ENCODE results near the gene MARS1. TPM values are rescaled to one million over a fixed set of nuclear protein-coding genes. Genes with fewer than 3 reads are reported as not detected.

MARS1 gene
- total and polyA plus RNA-seq, 2 experiments from 2014 or later, result 266 to 351 TPM

DNA sequence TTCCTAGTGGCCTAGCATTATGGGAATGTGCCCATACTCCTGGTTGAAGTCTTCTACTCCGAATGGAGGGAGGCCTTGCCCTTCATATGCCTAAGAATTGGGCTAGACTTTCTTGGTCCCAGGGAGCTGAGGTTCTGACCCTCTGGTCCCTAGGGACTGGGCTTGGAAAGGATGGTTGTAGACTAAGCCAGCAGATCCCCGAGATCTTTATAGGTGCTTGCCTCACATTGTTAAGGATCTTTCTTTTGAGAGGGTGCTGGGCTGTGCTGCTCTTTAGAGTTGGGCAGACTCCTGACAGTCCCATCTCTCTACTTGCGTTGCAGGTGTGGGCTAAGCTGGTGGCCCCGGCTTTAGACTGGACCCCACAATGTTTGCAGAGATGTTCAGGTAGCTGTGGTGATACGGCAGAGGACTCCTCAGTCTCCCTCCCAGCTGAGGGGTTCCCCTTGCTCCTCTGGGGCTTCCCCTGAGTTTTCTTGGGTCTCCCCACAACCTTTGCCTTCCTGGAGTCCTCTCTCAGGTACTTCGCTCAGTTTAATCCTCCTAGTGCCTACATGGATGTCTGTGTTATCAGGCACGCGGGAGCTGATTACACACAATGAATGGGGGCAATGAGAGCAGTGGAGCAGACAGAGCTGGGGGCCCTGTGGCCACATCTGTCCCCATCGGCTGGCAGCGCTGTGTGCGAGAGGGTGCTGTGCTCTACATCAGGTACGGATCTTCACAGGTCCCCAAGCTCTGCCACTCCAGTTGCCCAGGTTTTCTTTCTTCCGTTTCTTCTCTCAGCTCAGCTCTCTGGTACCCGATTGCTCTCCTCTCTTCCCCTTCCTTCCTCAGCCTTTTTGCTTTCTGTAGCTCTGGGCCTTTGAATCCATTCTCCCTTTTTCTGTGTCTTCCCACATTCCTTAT, 36.1 kb downstream of the MARS1 start (continued):
- no peak for TF ChIP-seq ZNF462 (CRISPR knock-in tag; IDR thresholded peaks at IDR 0.05)
- TF ChIP-seq, protein P1, sequence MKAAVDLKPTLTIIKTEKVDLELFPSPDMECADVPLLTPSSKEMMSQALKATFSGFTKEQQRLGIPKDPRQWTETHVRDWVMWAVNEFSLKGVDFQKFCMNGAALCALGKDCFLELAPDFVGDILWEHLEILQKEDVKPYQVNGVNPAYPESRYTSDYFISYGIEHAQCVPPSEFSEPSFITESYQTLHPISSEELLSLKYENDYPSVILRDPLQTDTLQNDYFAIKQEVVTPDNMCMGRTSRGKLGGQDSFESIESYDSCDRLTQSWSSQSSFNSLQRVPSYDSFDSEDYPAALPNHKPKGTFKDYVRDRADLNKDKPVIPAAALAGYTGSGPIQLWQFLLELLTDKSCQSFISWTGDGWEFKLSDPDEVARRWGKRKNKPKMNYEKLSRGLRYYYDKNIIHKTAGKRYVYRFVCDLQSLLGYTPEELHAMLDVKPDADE (IDR thresholded peaks at IDR 0.05), result no peak

- no peaks in the 10 kb centered on the region; the same call in 2 of the 3 replicates for H3K9me3 Mint-ChIP-seq
- H3K36me3 ChIP-seq (ENCODE audit: insufficient read depth), result no peaks in the 10 kb centered on the region; the same call in 1 of the 2 replicates
- peaks cover 44% of the 10 kb centered on the region for H3K4me1 Mint-ChIP-seq
- no peak overlapping the region for H2AFZ ChIP-seq
- H3K4me3 Mint-ChIP-seq, result peak overlapping the region; percentile 92; the same call in 1 of the 3 replicates
- no peak overlapping the region for H3K4me2 ChIP-seq
- peaks cover 26% of the 10 kb centered on the region for H3K4me1 ChIP-seq (ENCODE audit: insufficient read depth)
- H3K27ac ChIP-seq (ENCODE audit: low read depth), result no peak overlapping the region
- DNase-seq (ENCODE audit: low spot score) (no peak), ATAC-seq (no peak)
- peaks cover 32% of the 10 kb centered on the region for H3F3A ChIP-seq (replicated peaks; ENCODE audit: low read depth)
- no peaks in the 10 kb centered on the region for H3K9me2 ChIP-seq (ENCODE audit: insufficient read depth)
- H3K27me3 ChIP-seq (ENCODE audit: insufficient read depth), result no peaks in the 10 kb centered on the region
- 0 out of 2 replicates have a peak, but pooled peaks cover 7% of the 10 kb centered on the region for H3K79me2 ChIP-seq (replicated peaks; ENCODE audit: insufficient read depth)
- no peak overlapping the region for H3K4me3 ChIP-seq
- 0 out of 2 replicates have a peak overlapping the region, but pooled peaks have one; percentile 23 for H3K27ac Mint-ChIP-seq
- H4K20me1 ChIP-seq (replicated peaks; ENCODE audit: insufficient read depth), result peaks cover 13% of the 10 kb centered on the region
- peaks cover 44% of the 10 kb centered on the region for H3K27me3 Mint-ChIP-seq (ENCODE audit: insufficient read depth, low read depth, poor library complexity)
- peaks cover 25% of the 10 kb centered on the region for H3K36me3 Mint-ChIP-seq (ENCODE audit: low read depth)
- no peak for TF ChIP-seq POLR2AphosphoS5 (IDR thresholded peaks at IDR 0.05; ENCODE audit: low read depth)
- TF ChIP-seq ZNF331 (CRISPR knock-in tag; IDR thresholded peaks at IDR 0.05; ENCODE audit: low read depth), result no peak
- TF ChIP-seq EZH2 (IDR thresholded peaks at IDR 0.05; ENCODE audit: low read depth, unreplicated experiment), result no peak
These were observed 37.1 kb downstream of the MARS1 start for GRCh38 chr12:57524814-57525614.

All from GM23338 (cell line).